ENCODE measurements around the gene MICAL2. TPM values are rescaled to one million over a fixed set of nuclear protein-coding genes. Genes with fewer than 3 reads are reported as not detected.

The MICAL2 gene
- total and polyA plus RNA-seq, 2 of the 8 experiments (the other 6 are each of a cell fraction or from before 2014, with no cell fraction given), result 1.3 to 4.1 TPM

DNA sequence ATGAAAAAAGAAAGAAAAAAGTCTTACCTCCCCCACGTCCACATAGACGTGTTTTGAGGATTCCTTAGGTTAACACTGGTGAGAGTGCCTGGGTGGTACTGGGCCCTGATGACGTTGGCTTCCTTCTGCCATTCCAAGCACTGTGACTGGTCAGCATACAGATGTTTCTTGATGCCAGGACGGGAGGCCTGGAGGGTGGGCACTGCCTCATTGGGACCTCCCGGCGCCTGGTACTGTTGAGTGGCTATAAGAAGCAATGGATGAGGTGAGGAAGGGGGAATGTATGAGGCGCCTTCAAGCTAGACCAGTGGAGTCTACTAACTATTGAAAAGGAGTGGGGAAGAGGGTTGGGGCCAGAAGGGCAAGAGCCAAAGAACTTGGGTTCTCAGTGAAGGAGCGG, 45.3 kb downstream of the MICAL2 start (continued):
- TF ChIP-seq MAX (IDR thresholded peaks at IDR 0.05) (no peak), CBX5 (IDR thresholded peaks at IDR 0.05; ENCODE audit: low read depth, low read length) (no peak), KDM5A (IDR thresholded peaks at IDR 0.05; ENCODE audit: low read length) (no peak), TAF1 (IDR thresholded peaks at IDR 0.05; ENCODE audit: low read depth, low read length) (no peak), CHD2 (IDR thresholded peaks at IDR 0.05; ENCODE audit: low read length) (no peak), CREB1 (IDR thresholded peaks at IDR 0.05) (no peak), YY1 (IDR thresholded peaks at IDR 0.05; ENCODE audit: low read depth, low read length) (no peak)
- TF ChIP-seq, protein P1, sequence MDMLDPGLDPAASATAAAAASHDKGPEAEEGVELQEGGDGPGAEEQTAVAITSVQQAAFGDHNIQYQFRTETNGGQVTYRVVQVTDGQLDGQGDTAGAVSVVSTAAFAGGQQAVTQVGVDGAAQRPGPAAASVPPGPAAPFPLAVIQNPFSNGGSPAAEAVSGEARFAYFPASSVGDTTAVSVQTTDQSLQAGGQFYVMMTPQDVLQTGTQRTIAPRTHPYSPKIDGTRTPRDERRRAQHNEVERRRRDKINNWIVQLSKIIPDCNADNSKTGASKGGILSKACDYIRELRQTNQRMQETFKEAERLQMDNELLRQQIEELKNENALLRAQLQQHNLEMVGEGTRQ (IDR thresholded peaks at IDR 0.05; ENCODE audit: low read length), result no peak

Measured in H1 (cell line).